Right atrium auricular region (tissue), 2 donors: ENCODE results near the gene BTBD7. TPM values are rescaled to one million over a fixed set of nuclear protein-coding genes. Genes with fewer than 3 reads are reported as not detected.

Experiments
- DNase-seq: peaks from one replicate; pipeline ENCODE4 v3.0.0-alpha.2; 2019; ENCODE audit warnings: low spot score
- H3K27ac ChIP-seq, 2 donors: fragments of 200-600 bp; sonication (generic); 1 replicate in 1 of 2; 2 replicates in 1 of 2; pipeline ENCODE4 v1.5.1; 2016 to 2019
- H3K27me3 ChIP-seq, 2 donors: fragments of 200-600 bp; sonication (generic); one replicate each; pipeline versions ENCODE4 v1.5.1 to v1.6.0; 2017 to 2019
- H3K36me3 ChIP-seq: fragments of 200-600 bp; sonication (generic); one replicate; pipeline ENCODE4 v1.5.1; 2016
- H3K4me1 ChIP-seq, 2 donors: fragments of 200-600 bp; sonication (generic); one replicate each; pipeline versions ENCODE4 v1.5.1 to v1.6.0; 2017 to 2019
- H3K4me3 ChIP-seq, 2 donors: fragments of 200-600 bp; sonication (generic); 1 replicate in 1 of 2; 2 replicates in 1 of 2; pipeline ENCODE4 v1.5.1; 2017 to 2019; ENCODE audit warnings: mild to moderate bottlenecking in 1 of 2, moderate library complexity in 1 of 2
- H3K9me3 ChIP-seq, 2 donors: fragments of 200-600 bp; sonication (generic); one replicate each; pipeline ENCODE4 v1.5.1; 2019
- CTCF ChIP-seq, 2 donors: fragments of 200-600 bp; sonication (generic); IDR thresholded peaks; one replicate each; pipeline ENCODE4 v1.5.1; 2019; ENCODE audit warnings: antibody characterized with exemption in 2 of 2
- total RNA-seq, 2 donors: library from RNA; depleted of rRNA; stranded (reverse); fragments of >200 nt; gene quantifications; one replicate each; pipeline ENCODE4 v1.1.0, GENCODE V29; 2016

Gene BTBD7
- total RNA-seq, 2 donors from 2014 or later: 13.3 to 17.6 TPM

GRCh38 chr14:93281937-93282336 is 50.9 kb downstream of the BTBD7 start:
- no peak overlapping the region for H3K4me3 ChIP-seq
- TF ChIP-seq CTCF (IDR thresholded peaks at IDR 0.05): no peak
- no peaks in the 10 kb centered on the region for H3K36me3 ChIP-seq
- no peaks in the 10 kb centered on the region for H3K27me3 ChIP-seq
- H3K4me1 ChIP-seq: no peaks in the 10 kb centered on the region
- H3K27ac ChIP-seq: no peak overlapping the region
- H3K9me3 ChIP-seq: no peaks in the 10 kb centered on the region
- DNase-seq: no peak

- no peak overlapping the region for H3K27ac ChIP-seq
- DNase-seq: no peak
- H3K4me1 ChIP-seq: no peaks in the 10 kb centered on the region
- H3K4me3 ChIP-seq: no peak overlapping the region
- no peaks in the 10 kb centered on the region for H3K36me3 ChIP-seq
- no peaks in the 10 kb centered on the region for H3K27me3 ChIP-seq
- no peak for TF ChIP-seq CTCF (IDR thresholded peaks at IDR 0.05)
- H3K9me3 ChIP-seq: no peaks in the 10 kb centered on the region
These were observed 52.1 kb downstream of the BTBD7 start for GRCh38 chr14:93280743-93281142.

- H3K4me1 ChIP-seq: peaks cover 0 to 5% of the 10 kb centered on the region in 2 donors
- no peak for TF ChIP-seq CTCF (IDR thresholded peaks at IDR 0.05)
- DNase-seq: no peak
- H3K27me3 ChIP-seq: no peaks in the 10 kb centered on the region
- H3K27ac ChIP-seq: no peak overlapping the region
- H3K4me3 ChIP-seq: no peak overlapping the region
- H3K36me3 ChIP-seq: no peaks in the 10 kb centered on the region
- no peaks in the 10 kb centered on the region for H3K9me3 ChIP-seq
These were observed 56.7 kb downstream of the BTBD7 start for GRCh38 chr14:93276031-93276716.

- Histone ChIP-seq H3K4me3 (no peak overlapping the region), H3K36me3 (no peaks in the 10 kb centered on the region), H3K27me3 (no peaks in the 10 kb centered on the region), H3K9me3 (no peaks in the 10 kb centered on the region), H3K4me1 (peaks cover 0 to 12% of the 10 kb centered on the region in 2 donors), H3K27ac (no peak overlapping the region)
- DNase-seq: no peak
- TF ChIP-seq CTCF (IDR thresholded peaks at IDR 0.05): no peak
These were observed 58.6 kb downstream of the BTBD7 start for GRCh38 chr14:93274055-93274806.

- Histone ChIP-seq H3K9me3 (no peaks in the 10 kb centered on the region), H3K36me3 (no peaks in the 10 kb centered on the region), H3K27me3 (no peaks in the 10 kb centered on the region), H3K4me1 (peaks cover 0 to 12% of the 10 kb centered on the region in 2 donors), H3K27ac (no peak overlapping the region), H3K4me3 (no peak overlapping the region)
- no peak for DNase-seq
- no peak for TF ChIP-seq CTCF (IDR thresholded peaks at IDR 0.05)
These were observed 61.7 kb downstream of the BTBD7 start for GRCh38 chr14:93271111-93271510.
